Epidermal melanocyte (primary cell): ENCODE results near the gene FAM83C.
"Not testable (repeated sequence)": the region's sequence is repeated elsewhere in the genome, so short reads cannot be mapped to it uniquely, and the experiment has no call there.

Source experiments
- DNase-seq: peaks from one replicate; pipeline ENCODE4 v3.0.0; 2011; ENCODE audit warnings: low spot score; ENCODE audit not compliant: insufficient read length

The FAM83C gene

DNA sequence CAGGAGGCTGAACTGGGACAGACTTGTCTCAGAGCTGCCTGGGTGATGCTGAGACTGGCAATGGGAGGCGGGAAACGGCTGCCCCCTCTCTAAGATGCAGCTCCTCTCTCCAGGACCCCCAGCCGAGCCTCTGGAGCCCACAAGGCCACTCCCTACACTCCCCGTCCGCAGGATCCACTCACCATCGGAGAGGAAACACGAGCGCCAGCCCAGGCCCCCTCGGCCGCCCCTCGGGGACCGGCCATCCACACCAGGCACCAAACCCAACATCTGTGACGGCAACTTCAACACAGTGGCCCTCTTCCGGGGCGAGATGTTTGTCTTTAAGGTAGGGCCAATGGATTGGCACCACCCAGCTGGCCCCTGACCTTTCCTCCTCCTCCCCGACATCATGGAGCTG is 25.1 kb downstream of the FAM83C start:
- no peak for DNase-seq

DNA sequence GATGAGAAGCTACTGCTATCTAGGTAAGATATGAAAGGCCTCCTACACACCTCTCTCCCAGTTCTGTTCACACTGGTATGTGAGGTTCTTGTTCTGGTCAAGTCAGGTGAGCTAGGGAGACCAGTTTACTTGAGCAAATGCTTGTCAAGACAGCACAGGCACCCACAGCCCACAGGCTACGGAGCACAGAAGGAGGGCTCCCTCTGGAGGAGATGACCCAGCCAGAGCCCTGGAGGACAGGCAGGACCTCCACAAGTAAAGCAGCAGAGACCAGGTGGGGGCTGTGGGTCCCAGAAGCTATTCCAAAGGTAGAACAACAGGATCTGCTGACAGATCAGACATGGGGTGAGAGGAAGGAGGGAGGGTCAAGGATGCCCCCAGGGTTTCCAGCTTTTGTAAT is 27.5 kb downstream of the FAM83C start:
- no peak for DNase-seq

DNA sequence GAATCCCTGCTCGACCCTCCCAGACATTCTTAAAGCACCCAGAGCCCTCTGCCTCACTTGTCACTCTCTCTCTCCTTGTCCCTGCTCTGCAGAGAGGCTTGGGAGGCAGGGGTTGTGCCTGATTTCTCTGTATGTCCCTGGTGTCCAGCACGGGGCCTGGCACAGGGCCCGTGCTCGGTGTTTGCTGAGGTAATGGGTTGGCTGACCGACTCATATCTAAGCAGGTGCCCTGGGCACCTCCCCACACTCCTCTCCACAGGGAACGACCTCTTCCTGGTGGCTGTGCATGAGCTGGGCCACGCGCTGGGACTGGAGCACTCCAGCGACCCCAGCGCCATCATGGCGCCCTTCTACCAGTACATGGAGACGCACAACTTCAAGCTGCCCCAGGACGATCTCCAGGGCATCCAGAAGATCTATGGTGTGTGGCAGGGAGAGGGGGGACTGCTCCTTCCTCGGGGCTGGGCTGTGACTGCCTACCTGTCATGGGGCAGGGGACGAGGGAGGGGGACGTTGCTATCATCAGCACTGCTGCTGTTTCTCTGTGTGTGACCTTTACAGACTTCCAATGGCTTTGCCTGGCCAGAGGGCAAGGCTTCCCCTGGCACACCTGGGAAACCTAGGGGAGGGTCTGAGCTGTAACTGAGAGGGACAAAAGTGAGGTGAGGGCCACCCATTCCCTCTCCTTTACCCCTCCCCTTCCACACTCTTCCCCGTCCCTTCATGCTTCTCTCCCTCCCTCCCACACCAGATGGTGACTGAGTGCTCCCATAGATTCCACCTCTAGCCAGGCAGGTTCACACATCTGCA is 28.5 kb downstream of the FAM83C start:
- no peak for DNase-seq

DNA sequence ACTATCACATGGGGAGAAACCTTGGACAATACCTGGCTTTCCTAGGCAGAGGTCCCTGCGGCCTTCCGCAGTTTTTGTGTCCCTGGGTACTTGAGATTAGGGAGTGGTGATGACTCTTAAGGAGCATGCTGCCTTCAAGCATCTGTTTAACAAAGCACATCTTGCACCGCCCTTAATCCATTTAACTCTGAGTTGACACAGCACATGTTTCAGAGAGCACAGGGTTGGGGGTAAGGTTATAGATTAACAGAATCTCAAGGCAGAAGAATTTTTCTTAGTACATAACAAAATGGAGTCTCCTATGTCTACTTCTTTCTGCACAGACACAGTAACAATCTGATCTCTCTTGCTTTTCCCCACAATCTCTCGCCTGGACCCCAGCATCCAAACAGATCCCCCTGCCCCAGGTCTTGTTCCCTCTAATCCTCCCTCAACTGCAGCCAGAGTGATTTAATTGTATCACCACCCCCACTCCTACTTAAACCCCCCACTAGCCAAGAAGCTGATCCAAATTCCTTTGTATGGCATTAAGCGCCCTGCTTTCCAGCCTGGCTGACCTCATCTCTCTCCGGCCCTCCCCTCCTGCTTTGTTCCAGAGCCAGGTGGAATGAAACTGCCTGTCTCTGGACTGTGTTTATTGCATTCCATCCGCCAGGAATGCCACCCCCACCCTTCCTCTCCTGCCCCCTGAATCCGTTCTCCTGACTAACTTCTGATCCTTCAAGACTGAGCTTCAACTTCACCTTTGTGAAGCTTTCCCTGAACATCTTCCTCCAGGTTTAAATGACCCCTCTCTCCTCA is 29.3 kb downstream of the FAM83C start:
- DNase-seq: not testable (repeated sequence)

DNA sequence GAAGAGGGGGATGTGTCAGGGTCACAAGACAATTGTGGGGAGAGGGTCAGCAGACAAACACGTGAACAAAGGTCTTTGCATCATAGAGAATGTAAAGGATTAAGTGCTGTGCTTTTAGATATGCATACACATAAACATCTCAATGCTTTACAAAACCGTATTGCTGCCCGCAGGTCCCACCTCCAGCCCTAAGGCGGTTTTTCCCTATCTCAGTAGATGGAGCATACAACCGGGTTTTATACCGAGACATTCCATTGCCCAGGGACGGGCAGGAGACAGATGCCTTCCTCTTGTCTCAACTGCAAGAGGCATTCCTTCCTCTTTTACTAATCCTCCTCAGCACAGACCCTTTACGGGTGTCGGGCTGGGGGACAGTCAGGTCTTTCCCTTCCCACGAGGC is 29.9 kb downstream of the FAM83C start:
- not testable (repeated sequence) for DNase-seq

DNA sequence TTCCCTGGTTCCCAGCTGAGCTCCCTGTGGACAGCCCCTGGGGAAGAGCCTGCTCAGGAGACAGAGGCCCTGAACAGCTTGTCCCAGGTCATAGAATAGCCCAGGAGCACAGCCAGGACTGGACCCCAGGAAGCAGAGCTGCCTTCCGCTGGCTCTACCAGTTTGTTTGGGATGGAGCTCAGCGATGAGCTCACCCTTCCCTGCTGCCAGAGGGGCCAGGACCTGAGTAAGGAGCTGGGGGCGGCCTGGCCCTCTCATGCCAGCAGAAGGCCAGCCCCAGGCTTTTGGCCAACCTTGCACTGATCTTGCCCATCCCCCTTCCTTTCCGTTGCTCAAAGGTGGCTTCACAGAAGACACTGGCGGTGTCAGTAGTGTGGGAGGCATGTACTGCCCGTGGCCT is 31.8 kb downstream of the FAM83C start:
- no peak for DNase-seq

DNA sequence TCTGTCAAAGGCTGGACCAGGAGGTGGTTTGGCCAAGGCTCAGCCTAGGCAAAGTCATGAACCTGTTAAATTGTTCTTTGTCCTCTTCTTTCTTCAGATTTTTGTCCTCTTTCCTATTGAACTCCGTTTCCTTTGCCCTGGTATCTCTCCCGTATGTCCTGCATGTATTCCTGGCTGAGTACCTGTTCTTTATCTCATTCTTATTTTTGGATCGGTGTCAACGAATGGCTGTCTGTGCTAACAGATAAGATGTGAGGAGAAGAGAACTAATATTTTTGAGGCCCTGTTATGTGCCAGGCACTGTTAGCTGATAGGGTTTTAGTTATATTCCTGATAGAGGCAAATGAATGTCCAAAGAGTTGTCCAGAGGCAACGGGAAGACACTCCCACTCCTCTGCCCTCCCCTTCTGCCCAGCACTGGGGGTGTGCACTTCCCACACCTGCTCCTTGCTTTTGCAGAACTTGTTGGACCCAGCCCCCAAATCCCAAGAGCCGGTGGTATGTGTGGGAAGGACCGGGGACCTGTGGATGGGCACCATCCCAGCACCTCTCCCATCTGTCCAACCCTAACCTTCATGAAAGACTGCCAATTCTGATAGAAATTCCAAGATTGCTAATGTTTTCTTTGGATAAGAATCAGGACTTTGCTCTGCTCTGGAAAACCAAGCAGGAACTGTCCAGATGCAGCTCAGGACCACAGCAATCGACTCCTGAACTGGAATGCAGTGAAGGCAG is 34.9 kb downstream of the FAM83C start:
- no peak for DNase-seq

DNA sequence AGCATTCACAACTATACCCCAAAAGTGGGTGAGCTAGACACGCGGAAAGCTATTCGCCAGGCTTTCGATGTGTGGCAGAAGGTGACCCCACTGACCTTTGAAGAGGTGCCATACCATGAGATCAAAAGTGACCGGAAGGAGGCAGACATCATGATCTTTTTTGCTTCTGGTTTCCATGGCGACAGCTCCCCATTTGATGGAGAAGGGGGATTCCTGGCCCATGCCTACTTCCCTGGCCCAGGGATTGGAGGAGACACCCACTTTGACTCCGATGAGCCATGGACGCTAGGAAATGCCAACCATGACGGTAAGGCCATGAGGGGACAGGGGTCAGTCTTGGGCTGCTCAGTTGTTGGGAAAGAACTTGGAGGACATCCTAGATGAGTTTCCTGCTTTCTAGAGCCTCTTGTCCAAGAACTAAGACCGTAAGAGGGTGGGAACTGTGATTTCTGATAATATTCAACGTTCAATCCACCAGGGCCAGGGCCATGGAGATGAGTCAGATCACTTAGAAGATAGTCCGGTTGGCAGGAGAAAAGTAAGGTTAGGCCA is 37.7 kb downstream of the FAM83C start:
- no peak for DNase-seq

DNA sequence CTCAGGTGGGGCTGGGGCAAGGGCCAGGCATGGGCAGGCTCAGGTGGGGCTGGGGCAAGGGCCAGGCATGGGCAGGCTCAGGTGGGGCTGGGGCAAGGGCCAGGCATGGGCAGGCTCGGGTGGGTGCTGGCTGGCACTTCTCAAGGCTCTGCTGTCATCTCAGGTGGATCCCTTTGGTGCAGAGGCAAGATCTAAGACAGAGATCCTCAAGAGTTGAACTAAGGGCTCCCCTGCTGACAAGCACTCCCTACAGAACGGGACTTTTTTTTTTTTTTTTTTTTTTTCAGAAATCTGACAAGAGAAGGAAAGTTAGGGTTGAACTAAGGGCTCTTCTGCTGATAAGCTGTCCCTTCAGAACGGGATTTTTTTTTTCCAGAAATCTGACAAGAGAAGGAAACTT is 39.2 kb downstream of the FAM83C start:
- no peak for DNase-seq

DNA sequence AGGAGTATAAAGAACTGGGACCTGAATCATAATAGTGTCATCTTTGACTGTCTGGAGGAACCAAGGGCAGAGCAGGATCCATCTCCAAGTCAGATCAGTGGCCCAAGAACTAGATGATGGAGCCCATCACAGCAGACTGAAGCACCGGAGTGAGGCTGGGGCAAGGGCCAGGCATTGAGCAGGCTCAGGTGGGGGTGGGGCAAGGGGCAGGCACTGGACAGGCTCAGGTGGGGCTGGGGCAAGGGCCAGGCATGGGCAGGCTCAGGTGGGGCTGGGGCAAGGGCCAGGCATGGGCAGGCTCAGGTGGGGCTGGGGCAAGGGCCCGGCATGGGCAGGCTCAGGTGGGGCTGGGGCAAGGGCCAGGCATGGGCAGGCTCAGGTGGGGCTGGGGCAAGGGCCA is 39.6 kb downstream of the FAM83C start:
- not testable (repeated sequence) for DNase-seq

DNA sequence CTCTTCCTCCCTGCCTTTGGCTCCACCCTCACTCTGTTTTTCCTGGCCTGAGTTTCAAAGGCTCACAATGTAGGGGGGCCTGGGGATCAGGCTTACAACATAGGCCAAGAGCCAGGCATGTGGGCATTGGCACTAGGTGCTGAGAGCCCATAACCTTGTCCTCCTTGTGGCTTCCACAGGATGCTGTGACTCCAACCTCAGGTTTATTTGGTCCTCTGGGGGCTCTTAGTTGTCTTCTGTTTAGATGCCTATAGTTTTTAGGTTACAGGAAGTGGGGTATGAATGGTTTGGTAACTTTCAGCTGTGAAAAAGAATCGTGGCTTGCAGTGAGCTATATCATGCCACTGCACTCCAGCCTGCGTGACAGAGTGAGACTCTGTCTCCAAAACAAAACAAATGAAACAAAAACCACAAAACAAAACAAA is 40.2 kb downstream of the FAM83C start:
- DNase-seq: no peak

DNA sequence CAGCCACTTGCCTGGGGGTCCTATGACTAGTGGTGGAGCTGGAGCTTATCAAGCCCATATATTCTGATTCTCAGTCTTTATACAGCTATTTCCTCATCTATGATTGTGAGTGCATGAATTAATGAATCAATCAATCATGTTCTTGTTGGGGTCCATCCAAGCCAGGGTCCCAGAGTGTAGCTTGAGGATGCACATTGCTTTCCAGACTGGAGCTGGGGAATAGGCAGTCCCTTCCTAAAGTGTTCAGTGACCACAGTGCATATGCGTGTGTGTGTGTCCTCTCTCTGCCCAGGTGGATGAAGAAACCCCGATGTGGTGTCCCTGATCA is 40.6 kb downstream of the FAM83C start:
- DNase-seq: no peak

DNA sequence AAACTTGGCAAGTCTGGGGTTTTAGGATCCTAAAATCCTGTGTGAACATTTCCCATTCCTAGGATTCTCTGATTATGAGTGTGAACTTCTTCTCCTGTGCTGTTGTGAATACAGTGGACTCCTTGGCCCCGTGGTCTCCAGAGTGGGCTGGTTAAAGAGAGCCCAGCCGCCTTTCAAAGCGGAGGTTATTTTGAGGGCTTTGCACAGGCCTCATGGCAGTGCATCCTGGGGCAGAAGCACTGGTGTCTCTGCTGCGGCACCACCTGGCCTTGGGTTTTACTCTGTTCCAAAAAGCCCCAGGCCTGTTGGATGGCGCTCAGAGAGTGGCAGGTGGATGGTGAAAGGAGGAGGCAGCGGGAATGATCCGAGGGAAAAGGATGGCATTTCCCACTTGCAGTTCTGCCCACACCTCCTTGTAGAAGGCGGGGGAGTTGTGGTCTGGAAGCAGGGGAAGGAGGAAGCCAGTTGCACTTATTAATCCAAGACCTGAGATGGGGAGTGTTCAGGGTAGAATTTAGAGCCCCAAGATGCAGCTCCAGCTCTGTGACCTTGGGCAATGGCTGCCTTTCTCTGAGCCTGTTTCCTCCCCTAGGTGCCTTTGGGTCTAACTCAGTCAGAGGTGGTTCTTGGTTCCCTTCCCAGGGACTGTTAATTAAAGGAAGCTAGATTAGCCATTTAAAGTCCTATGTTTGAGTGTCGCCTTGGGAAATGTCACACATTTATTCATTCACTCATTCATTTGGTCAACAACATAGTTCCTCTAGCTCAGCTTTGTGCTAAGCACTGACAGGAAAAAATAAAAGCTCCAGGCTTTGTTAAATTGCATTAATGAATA is 43.4 kb downstream of the FAM83C start:
- DNase-seq: no peak

DNA sequence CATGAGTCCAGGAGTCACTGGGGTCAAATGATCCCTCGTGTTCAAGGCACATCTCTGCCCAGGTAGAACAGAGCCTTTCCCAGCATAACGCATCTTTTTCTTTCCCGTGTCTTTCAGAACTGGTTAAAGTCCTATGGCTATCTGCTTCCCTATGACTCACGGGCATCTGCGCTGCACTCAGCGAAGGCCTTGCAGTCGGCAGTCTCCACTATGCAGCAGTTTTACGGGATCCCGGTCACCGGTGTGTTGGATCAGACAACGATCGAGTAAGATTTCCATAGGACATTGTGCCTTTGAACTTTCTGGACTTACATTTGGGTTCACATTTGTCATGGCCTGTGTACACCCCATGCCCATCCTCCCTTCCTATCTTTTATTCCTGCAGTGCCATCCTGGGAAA is 45.5 kb downstream of the FAM83C start:
- no peak for DNase-seq

DNA sequence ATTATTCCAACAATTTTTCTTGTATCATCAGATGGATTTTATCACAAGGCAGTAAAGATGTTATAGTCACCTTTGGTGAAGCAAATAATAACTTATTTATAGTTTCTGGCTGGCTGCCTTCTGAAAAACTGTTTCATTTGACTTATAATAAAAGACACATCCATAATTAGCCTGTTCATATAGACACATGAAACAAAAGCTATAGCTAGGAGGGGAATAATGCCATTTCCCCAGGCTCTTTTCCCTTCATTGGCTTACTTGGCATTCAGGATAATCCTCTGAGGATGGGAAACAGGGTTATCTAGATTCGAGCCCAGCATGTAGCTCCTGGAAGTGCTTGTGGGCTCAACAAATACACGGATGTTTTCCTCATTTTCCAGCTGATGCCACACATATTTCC is 48.2 kb downstream of the FAM83C start:
- DNase-seq: no peak

DNA sequence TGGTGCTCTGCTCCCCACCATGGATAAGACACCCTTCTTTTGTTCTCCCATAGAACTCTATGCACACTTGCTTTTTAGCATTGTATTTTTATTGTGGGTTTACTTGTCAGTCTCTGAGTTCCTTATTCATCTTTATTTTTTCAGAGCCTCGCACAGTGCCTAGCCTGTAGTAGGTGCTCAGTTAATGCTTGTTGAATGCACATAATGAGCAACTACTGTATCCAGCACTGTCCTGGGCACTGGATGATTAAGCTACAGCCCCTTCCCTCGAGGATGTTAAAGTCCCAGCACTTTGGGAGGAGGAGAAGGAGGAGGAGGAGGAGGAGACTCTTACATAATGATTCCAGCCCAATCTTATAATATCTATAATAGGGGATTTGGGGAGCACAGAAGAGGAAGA is 48.9 kb downstream of the FAM83C start:
- no peak for DNase-seq

DNA sequence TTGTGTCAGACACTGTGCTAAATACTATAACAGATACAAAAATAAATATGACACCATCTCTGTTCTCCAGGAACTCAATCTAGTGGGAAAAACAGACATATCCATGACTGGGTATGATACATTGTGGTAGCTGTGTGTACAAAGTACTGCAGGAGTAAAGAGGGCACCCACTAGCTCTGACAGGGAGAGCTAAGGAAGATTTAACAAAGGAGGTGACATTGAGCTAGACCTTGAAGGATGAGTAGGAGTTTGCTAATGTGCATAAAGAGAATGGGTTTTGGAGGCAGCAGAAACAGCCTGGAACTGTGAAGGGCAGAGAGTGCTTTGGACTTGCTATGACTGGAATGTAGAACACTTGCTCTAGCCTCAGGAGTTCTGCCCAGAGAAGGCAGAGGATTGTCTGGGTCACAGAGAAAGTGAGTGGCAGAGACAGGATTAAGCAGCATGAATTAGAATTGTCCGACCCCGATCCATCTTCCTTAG is 51.4 kb downstream of the FAM83C start:
- DNase-seq: no peak

DNA sequence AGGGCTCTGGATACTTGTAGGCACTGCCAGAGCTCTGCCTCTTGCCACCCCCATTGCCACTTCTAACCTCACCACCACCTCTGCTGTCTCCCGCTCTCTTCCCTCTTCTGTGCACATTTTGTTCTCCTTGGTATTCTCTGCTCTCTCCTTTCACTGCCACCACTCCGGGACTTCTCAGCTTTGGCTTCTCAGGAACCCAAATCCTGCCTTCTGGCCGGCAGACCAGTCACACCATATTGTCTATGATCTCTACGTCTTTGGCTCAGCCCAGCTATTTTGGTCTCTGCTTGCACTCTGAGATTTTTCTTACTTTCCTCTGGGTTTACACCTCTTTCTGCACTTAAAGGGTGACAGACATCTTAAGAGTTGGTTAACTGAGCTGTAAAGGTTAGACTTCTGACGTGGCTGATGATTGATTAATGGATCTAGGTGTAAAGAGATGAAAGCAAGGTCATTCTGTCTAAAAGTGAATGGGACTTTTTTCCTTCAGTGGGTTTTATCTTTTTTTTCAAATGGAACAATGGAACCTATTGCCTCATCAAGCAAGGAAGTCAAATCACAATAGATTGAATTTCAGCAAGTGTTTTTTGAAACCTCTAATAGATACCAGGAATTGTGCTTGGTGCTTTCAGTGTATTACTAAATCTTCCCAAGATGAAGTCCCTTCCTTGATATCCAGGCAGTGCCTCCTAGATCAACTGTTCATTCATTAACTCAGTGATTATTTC is 52.0 kb downstream of the FAM83C start:
- no peak for DNase-seq

DNA sequence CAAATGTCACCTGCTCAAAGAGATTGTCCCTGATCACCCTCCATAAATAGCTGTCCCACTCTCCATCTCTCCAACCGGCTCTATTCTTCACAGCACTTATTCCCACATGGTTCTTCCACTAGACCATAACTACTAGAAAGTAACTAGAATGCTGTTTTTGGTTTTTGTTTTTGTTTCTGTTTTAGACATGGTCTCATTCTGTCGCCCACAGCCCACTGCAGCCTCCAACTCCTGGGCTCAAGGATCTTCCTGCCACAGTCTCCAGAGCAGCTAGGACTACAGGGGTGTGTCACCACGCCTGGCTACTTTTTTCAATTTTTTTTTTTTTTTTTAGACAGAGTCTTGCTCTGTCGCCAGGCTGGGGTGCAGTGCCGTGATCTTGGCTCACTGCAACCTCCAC is 53.5 kb downstream of the FAM83C start:
- DNase-seq: no peak

DNA sequence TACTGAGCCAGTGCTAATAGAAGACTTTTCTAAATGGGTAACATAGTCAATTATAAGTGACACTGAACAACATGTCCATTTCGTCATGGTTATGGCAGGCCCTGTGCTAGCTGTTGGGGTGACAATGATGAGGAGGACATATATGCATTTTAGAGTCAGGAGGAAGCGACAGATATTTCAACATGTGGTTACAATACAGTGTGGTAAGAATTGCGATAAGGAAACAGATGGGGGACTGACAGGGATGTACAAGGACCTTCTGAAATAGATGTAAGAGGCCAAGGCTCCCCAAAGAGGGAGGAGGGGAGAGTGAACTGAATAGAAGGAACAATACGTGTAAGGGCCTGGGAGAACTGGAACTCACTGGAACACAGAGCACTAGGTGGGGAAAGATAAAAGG is 54.1 kb downstream of the FAM83C start:
- DNase-seq: no peak
